Upper lobe of right lung (tissue), 1 donor: ENCODE data around the gene NPC2. TPM values are rescaled to one million over a fixed set of nuclear protein-coding genes. Genes with fewer than 3 reads are reported as not detected.

Experiments
- ATAC-seq: fragments of 200-7000 bp; cut with Tn5 transposase; one replicate; pipeline ENCODE4 v1.9.1; 2020; ENCODE audit warnings: mild to moderate bottlenecking, moderate library complexity
- DNase-seq: peaks from one replicate; pipeline ENCODE4 v3.0.0-alpha.2; 2020
- H3K27ac ChIP-seq: fragments of 200-600 bp; one replicate; pipeline ENCODE4 v1.8.0; 2022
- H3K27me3 ChIP-seq: fragments of 200-600 bp; one replicate; pipeline ENCODE4 v1.8.0; 2022; ENCODE audit warnings: mild to moderate bottlenecking
- H3K36me3 ChIP-seq: fragments of 200-600 bp; one replicate; pipeline ENCODE4 v1.8.0; 2022
- H3K4me1 ChIP-seq: fragments of 200-600 bp; one replicate; pipeline ENCODE4 v1.8.0; 2022
- H3K4me3 ChIP-seq: fragments of 200-600 bp; one replicate; pipeline ENCODE4 v1.8.0; 2022; ENCODE audit warnings: mild to moderate bottlenecking
- H3K9me3 ChIP-seq: fragments of 200-600 bp; one replicate; pipeline ENCODE4 v1.8.0; 2022
- intact Hi-C: fragments of 100-400 bp; cut with DNase I; formaldehyde crosslinking; loops from one replicate; pipeline ENCODE4 v1.11.0; 2022
- total RNA-seq: library from RNA; stranded (reverse); fragmentation: NEBNext Ultra II Directional; extraction: Animal tissue kit (Norgen Biotek cat#: 25700); gene quantifications from one replicate; pipeline ENCODE4 v1.2.1, GENCODE V29; 2021
- TF ChIP-seq, protein P1 (sequence below): fragments of 200-600 bp; IDR thresholded peaks from one replicate; pipeline ENCODE4 v1.8.0; 2022; ENCODE audit warnings: antibody characterized with exemption
- donor health status: DM: no; HTN: yes; CAD: no; lungs with severe emphysema.

NPC2 gene
- total RNA-seq, 1 donor from 2014 or later: 849 TPM

GRCh38 chr14:74437496-74438053 is 55.5 kb downstream of the NPC2 start:
- ATAC-seq: no peak
- no peaks in the 10 kb centered on the region for H3K4me1 ChIP-seq
- no peak for DNase-seq
- no peaks in the 10 kb centered on the region for H3K9me3 ChIP-seq
- intact Hi-C loops: no loop called here
- no peaks in the 10 kb centered on the region for H3K27me3 ChIP-seq
- TF ChIP-seq, protein P1, sequence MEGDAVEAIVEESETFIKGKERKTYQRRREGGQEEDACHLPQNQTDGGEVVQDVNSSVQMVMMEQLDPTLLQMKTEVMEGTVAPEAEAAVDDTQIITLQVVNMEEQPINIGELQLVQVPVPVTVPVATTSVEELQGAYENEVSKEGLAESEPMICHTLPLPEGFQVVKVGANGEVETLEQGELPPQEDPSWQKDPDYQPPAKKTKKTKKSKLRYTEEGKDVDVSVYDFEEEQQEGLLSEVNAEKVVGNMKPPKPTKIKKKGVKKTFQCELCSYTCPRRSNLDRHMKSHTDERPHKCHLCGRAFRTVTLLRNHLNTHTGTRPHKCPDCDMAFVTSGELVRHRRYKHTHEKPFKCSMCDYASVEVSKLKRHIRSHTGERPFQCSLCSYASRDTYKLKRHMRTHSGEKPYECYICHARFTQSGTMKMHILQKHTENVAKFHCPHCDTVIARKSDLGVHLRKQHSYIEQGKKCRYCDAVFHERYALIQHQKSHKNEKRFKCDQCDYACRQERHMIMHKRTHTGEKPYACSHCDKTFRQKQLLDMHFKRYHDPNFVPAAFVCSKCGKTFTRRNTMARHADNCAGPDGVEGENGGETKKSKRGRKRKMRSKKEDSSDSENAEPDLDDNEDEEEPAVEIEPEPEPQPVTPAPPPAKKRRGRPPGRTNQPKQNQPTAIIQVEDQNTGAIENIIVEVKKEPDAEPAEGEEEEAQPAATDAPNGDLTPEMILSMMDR: no peak
- H3K36me3 ChIP-seq: no peaks in the 10 kb centered on the region
- no peak overlapping the region for H3K27ac ChIP-seq
- H3K4me3 ChIP-seq: no peak overlapping the region

DNA sequence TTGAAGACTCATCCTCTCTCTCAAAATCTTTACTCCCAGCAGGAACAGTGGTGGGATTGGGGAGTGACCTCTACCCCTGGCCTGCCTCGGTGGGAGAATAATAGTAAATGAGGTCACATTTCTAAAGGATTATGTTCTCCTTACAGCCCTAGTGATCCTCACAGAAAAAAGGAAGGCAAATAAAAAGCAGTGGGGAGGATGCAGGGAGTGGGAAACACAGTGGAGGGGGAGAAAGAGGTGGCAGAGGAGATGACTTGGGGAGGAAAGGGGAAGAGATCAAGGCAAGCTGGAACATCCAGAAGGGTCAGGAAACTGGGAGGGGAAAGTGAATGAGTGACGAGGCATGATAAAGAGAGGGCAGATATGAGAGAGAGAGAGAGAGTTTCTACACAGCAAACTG is 58.8 kb downstream of the NPC2 start:
- no peaks in the 10 kb centered on the region for H3K27me3 ChIP-seq
- no peak overlapping the region for H3K27ac ChIP-seq
- DNase-seq: no peak
- TF ChIP-seq, protein P1: no peak
- H3K4me1 ChIP-seq: no peaks in the 10 kb centered on the region
- H3K9me3 ChIP-seq: no peaks in the 10 kb centered on the region
- intact Hi-C loops: no loop called here
- no peak for ATAC-seq
- no peak overlapping the region for H3K4me3 ChIP-seq
- H3K36me3 ChIP-seq: no peaks in the 10 kb centered on the region

- Histone ChIP-seq H3K27ac (no peak overlapping the region), H3K36me3 (no peaks in the 10 kb centered on the region), H3K4me1 (no peaks in the 10 kb centered on the region), H3K9me3 (no peaks in the 10 kb centered on the region), H3K4me3 (no peak overlapping the region), H3K27me3 (peaks cover 8% of the 10 kb centered on the region)
- TF ChIP-seq, protein P1: no peak
- no peak for ATAC-seq
- intact Hi-C loops: no loop called here
- DNase-seq: no peak
Measured at GRCh38 chr14:74429991-74430390, 63.1 kb downstream of the NPC2 start.

Other genes starting within 250 kb of the NPC2 start
- 48.3 TPM for gene ABCD4, start 190.4 kb downstream of the NPC2 start, total RNA-seq
- not detected for gene VRTN, start 144.8 kb downstream of the NPC2 start, total RNA-seq
- gene SYNDIG1L, start 67.1 kb downstream of the NPC2 start, total RNA-seq: 2.9 TPM
- gene ISCA2, start 460 bp upstream of the NPC2 start, total RNA-seq: 21.4 TPM
- gene LTBP2, start 118.9 kb upstream of the NPC2 start, total RNA-seq: 117 TPM
- 36.8 TPM for gene AREL1, start 219.8 kb upstream of the NPC2 start, total RNA-seq
- 40.7 TPM for gene FCF1, start 219.8 kb upstream of the NPC2 start, total RNA-seq